Mammary epithelial cell (primary cell): Measurements from ENCODE around the gene ZFP1.

Experiments
- CTCF ChIP-seq, 2 donors: IDR thresholded peaks in 1 of 2; conservative IDR thresholded peaks in 1 of 2; 2 replicates each; pipeline ENCODE4 v1.5.1; 2011 to 2012; ENCODE audit warnings: inconsistent platforms in 2 of 2, low read length in 2 of 2, mild to moderate bottlenecking in 2 of 2, control low read depth in 1 of 2, low read depth in 1 of 2; ENCODE audit not compliant: insufficient read depth in 1 of 2; ENCODE audit errors: extremely low read depth in 1 of 2
- EZH2 ChIP-seq: IDR thresholded peaks from 2 replicates; pipeline ENCODE4 v1.6.1; 2012; ENCODE audit warnings: low read length, inconsistent platforms, borderline replicate concordance

GRCh38 chr16:75217389-75217851 lies 69.1 kb downstream of the ZFP1 start:
- TF ChIP-seq CTCF (conservative IDR thresholded peaks at IDR 0.05 in 1 of 2, IDR thresholded peaks at IDR 0.05 in 1 of 2; ENCODE audit: extremely low read depth in 1 of 2, insufficient read depth in 1 of 2, low read depth in 1 of 2, low read length in 2 of 2): no peak
- TF ChIP-seq EZH2: no peak
